Mucosa of gallbladder (tissue), 1 donor: ENCODE measurements around the gene YPEL2. TPM values are rescaled to one million over a fixed set of nuclear protein-coding genes. Genes with fewer than 3 reads are reported as not detected.
"Not testable (repeated sequence)": the region's sequence is repeated elsewhere in the genome, so short reads cannot be mapped to it uniquely, and the experiment has no call there.

Source experiments
- DNase-seq: peaks from one replicate; pipeline ENCODE4 v3.0.0-alpha.2; 2020; ENCODE audit warnings: low spot score
- total RNA-seq: library from RNA; stranded (reverse); gene quantifications from one replicate; pipeline ENCODE4 v1.2.1, GENCODE V29; 2021
- donor health status: DM: no; HTN: no; CAD: no.

YPEL2 gene
- total RNA-seq, 1 donor from 2014 or later: 75.2 TPM

- no peak for DNase-seq
Observed at GRCh38 chr17:59404471-59404870, 73.0 kb downstream of the YPEL2 start.

GRCh38 chr17:59405944-59406705 is 74.7 kb downstream of the YPEL2 start:
- DNase-seq: no peak

GRCh38 chr17:59406808-59407381 is 75.4 kb downstream of the YPEL2 start:
- DNase-seq: no peak

GRCh38 chr17:59409336-59410048 is 78.0 kb downstream of the YPEL2 start:
- DNase-seq: no peak

- no peak for DNase-seq
Observed at GRCh38 chr17:59410049-59410437, 78.6 kb downstream of the YPEL2 start.

GRCh38 chr17:59412431-59412830 is 81.0 kb downstream of the YPEL2 start:
- DNase-seq: not testable (repeated sequence)

- no peak for DNase-seq
Observed at GRCh38 chr17:59413014-59413766, 81.7 kb downstream of the YPEL2 start.

GRCh38 chr17:59415397-59415796 is 83.9 kb downstream of the YPEL2 start:
- DNase-seq: no peak

- no peak for DNase-seq
Observed at GRCh38 chr17:59416184-59416583, 84.7 kb downstream of the YPEL2 start.

GRCh38 chr17:59417452-59417851 is 86.0 kb downstream of the YPEL2 start:
- no peak for DNase-seq

GRCh38 chr17:59418732-59419166 is 87.3 kb downstream of the YPEL2 start:
- no peak for DNase-seq

GRCh38 chr17:59420901-59421300 is 89.4 kb downstream of the YPEL2 start:
- DNase-seq: no peak

GRCh38 chr17:59421722-59422121 is 90.3 kb downstream of the YPEL2 start:
- no peak for DNase-seq

- DNase-seq: peak; percentile 84
Observed at GRCh38 chr17:59423137-59423724, 91.8 kb downstream of the YPEL2 start.

- no peak for DNase-seq
Observed at GRCh38 chr17:59423903-59424302, 92.4 kb downstream of the YPEL2 start.

GRCh38 chr17:59424331-59424730 is 92.9 kb downstream of the YPEL2 start:
- DNase-seq: no peak

- peak; percentile 42 for DNase-seq
Observed at GRCh38 chr17:59425085-59425931, 93.9 kb downstream of the YPEL2 start.

GRCh38 chr17:59426031-59426430 is 94.6 kb downstream of the YPEL2 start:
- DNase-seq: no peak

- DNase-seq: no peak
Observed at GRCh38 chr17:59427425-59427921, 96.0 kb downstream of the YPEL2 start.

GRCh38 chr17:59427996-59428395 is 96.5 kb downstream of the YPEL2 start:
- DNase-seq: no peak
